Motor neuron (in vitro differentiated cells): ENCODE measurements around the gene PDCD2. TPM values are rescaled to one million over a fixed set of nuclear protein-coding genes. Genes with fewer than 3 reads are reported as not detected.
"Not testable (repeated sequence)": the region's sequence is repeated elsewhere in the genome, so short reads cannot be mapped to it uniquely, and the experiment has no call there.

Source experiments
- ATAC-seq, 8 experiments: fragments of 200-7000 bp; cut with Tn5 transposase; replicated peaks in 6 of 8; 2 replicates each; pipeline ENCODE4 v1.8.0; 2021; ENCODE audit warnings: mild to moderate bottlenecking in 8 of 8, moderate library complexity in 8 of 8
- H3K27ac ChIP-seq, 2 donors: fragments of 250-450 bp; sonication (Bioruptor Pico); 2 replicates each; pipeline ENCODE4 v1.9.0; 2021; ENCODE audit warnings: antibody characterized with exemption in 2 of 2, mild to moderate bottlenecking in 2 of 2, moderate library complexity in 1 of 2
- H3K4me1 ChIP-seq, 2 donors: fragments of 250-450 bp; sonication (Bioruptor Pico); replicated peaks in 1 of 2; 2 replicates each; pipeline ENCODE4 v1.6.1; 2021; ENCODE audit warnings: antibody characterized with exemption in 2 of 2, mild to moderate bottlenecking in 2 of 2, moderate library complexity in 1 of 2
- H3K4me3 ChIP-seq, 5 donors: fragments of 250-450 bp; sonication (Bioruptor Pico); 2 replicates each; pipeline ENCODE4 v1.9.0; 2021; ENCODE audit warnings: antibody characterized with exemption in 5 of 5, mild to moderate bottlenecking in 5 of 5, moderate library complexity in 4 of 5
- WGBS, 10 experiments: fragments of 450-650 bp; shearing (Covaris generic); methylation state at CpG; one replicate each; pipeline ENCODE4 v1.0.0; 2022; 5-methylcytosine and 5-hydroxymethylcytosine counted together
- in situ Hi-C, 9 experiments: fragments of 400-800 bp; cut with MboI; loops; one replicate each; pipeline ENCODE4 v1.15.0; 2021; ENCODE audit warnings: low sequenced_read_pairs in 9 of 9, low pct_unique_long_range_greater_than_20kb in 2 of 9; ENCODE audit not compliant: unreplicated experiment in 9 of 9
- total RNA-seq, 8 experiments: library from RNA; unstranded; fragments of 300-600 nt; gene quantifications; 2 replicates each; pipeline versions ENCODE4 v1.2.3 to v1.2.4, GENCODE V29; 2022

PDCD2 gene
- total RNA-seq, 8 experiments from 2014 or later: 34.7 to 77.5 (median 50.7) TPM

- in situ Hi-C loops: loop anchor here in 1 of 9 experiments (10.0 kb wide), 1 partner anchor 212 kb away; no protein-coding TSS in a partner anchor
- Histone ChIP-seq H3K27ac (no peak overlapping the region), H3K4me3 (no peak overlapping the region), H3K4me1 (no peaks in the 10 kb centered on the region)
- 14 to 100% (median 97%) methylated on average over 1 to 5 of the region's 5 CpGs; no CpG with 5 or more reads in 1 of the 10 experiments for WGBS, 10 experiments
- ATAC-seq: no peak
Observed at GRCh38 chr6:170536671-170537070, 47.8 kb downstream of the PDCD2 start.

- in situ Hi-C loops: loop anchor here in 1 of 9 experiments (10.0 kb wide), 1 partner anchor 210 kb away; no protein-coding TSS in a partner anchor
- no peak for ATAC-seq
- Histone ChIP-seq H3K4me1 (no peaks in the 10 kb centered on the region), H3K27ac (no peak overlapping the region), H3K4me3 (no peak overlapping the region)
- WGBS, 10 experiments: 90 to 100% (median 94%) methylated on average over 1 to 5 of the region's 5 CpGs; no CpG with 5 or more reads in 4 of the 10 experiments
Observed at GRCh38 chr6:170535004-170535403, 49.4 kb downstream of the PDCD2 start.

- Histone ChIP-seq H3K27ac (no peak overlapping the region), H3K4me3 (no peak overlapping the region), H3K4me1 (no peaks in the 10 kb centered on the region)
- 63 to 100% (median 85%) methylated on average over 1 to 2 of the region's 2 CpGs; no CpG with 5 or more reads in 6 of the 10 experiments for WGBS, 10 experiments
- no peak for ATAC-seq
- in situ Hi-C loops: loop anchor here in 1 of 9 experiments (10.0 kb wide), 1 partner anchor 209 kb away; no protein-coding TSS in a partner anchor
Observed at GRCh38 chr6:170533792-170534191, 50.6 kb downstream of the PDCD2 start.

GRCh38 chr6:170532867-170533488, 51.5 kb downstream of the PDCD2 start:
- peak in 1 of 8 experiments; percentile 39 for ATAC-seq
- in situ Hi-C loops: loop anchor here in 1 of 9 experiments (10.0 kb wide), 1 partner anchor 208 kb away; no protein-coding TSS in a partner anchor
- H3K27ac ChIP-seq: no peak overlapping the region
- no peak overlapping the region for H3K4me3 ChIP-seq
- no peaks in the 10 kb centered on the region for H3K4me1 ChIP-seq
- WGBS, 10 experiments: 0 to 100% (median 94%) methylated on average over 1 to 6 of the region's 7 CpGs; no CpG with 5 or more reads in 1 of the 10 experiments

GRCh38 chr6:170529839-170530469, 54.5 kb downstream of the PDCD2 start:
- WGBS, 10 experiments: 11 to 80% (median 21%) methylated on average over 1 to 4 of the region's 5 CpGs; no CpG with 5 or more reads in 5 of the 10 experiments
- Histone ChIP-seq H3K4me3 (no peak overlapping the region), H3K27ac (peak overlapping the region in 1 of 2 donors; percentile 9), H3K4me1 (no peaks in the 10 kb centered on the region)
- in situ Hi-C loops: loop anchor here in 1 of 9 experiments (10.0 kb wide), 1 partner anchor 205 kb away; no protein-coding TSS in a partner anchor
- ATAC-seq: peak; percentile 84 to 94 (median 88)

GRCh38 chr6:170527995-170528394, 56.4 kb downstream of the PDCD2 start:
- H3K27ac ChIP-seq, H3K4me1 ChIP-seq, H3K4me3 ChIP-seq, ATAC-seq, in situ Hi-C loops: not testable (repeated sequence)
- WGBS, 10 experiments: 70 to 100% (median 100%) methylated on average over 1 to 3 of the region's 5 CpGs; no CpG with 5 or more reads in 3 of the 10 experiments

GRCh38 chr6:170525795-170526194, 58.6 kb downstream of the PDCD2 start:
- Histone ChIP-seq H3K27ac (no peak overlapping the region), H3K4me3 (no peak overlapping the region), H3K4me1 (no peaks in the 10 kb centered on the region)
- WGBS, 10 experiments: 61 to 83% (median 74%) methylated on average over 4 to 7 of the region's 7 CpGs
- no peak for ATAC-seq
- in situ Hi-C loops: no loop called here

Other genes with a start within 250 kb of the PDCD2 start
- 100 to 1,000 TPM; 172 to 383 (median 231) TPM for gene PSMB1, start 31.3 kb downstream of the PDCD2 start, total RNA-seq
- gene TBP, start 30.3 kb downstream of the PDCD2 start, total RNA-seq: 10 to 100 TPM; 13.7 to 20.8 (median 17.7) TPM